Tibial artery (tissue), 4 donors: ENCODE results near the gene ZFP64.
"Not testable (repeated sequence)": the region's sequence is repeated elsewhere in the genome, so short reads cannot be mapped to it uniquely, and the experiment has no call there.

Experiments
- DNase-seq, 2 donors: peaks; one replicate each; pipeline ENCODE4 v3.0.0-alpha.2; 2019
- H3K27ac ChIP-seq, 2 donors: fragments of 200-600 bp; sonication (generic) in 1 of 2; 1 replicate in 1 of 2; 2 replicates in 1 of 2; pipeline ENCODE4 v1.5.1; 2018 to 2019; ENCODE audit warnings: mild to moderate bottlenecking in 1 of 2
- H3K27me3 ChIP-seq, 2 donors: fragments of 200-600 bp; sonication (generic) in 1 of 2; one replicate each; pipeline versions ENCODE4 v1.5.1 to v1.6.0; 2016 to 2019
- H3K36me3 ChIP-seq, 3 donors: fragments of 200-600 bp; sonication (generic) in 2 of 3; one replicate each; pipeline ENCODE4 v1.5.1; 2016 to 2019; ENCODE audit warnings: mild to moderate bottlenecking in 2 of 3
- H3K4me1 ChIP-seq, 4 donors: fragments of 200-600 bp; sonication (generic) in 2 of 4; 1 replicate in 3 of 4; 2 replicates in 1 of 4; pipeline ENCODE4 v1.5.1; 2016 to 2019
- H3K4me3 ChIP-seq, 2 donors: fragments of 200-600 bp; sonication (generic) in 1 of 2; 1 replicate in 1 of 2; 2 replicates in 1 of 2; pipeline ENCODE4 v1.5.1; 2018 to 2019; ENCODE audit warnings: mild to moderate bottlenecking in 2 of 2
- H3K9me3 ChIP-seq, 3 donors: fragments of 200-600 bp; sonication (generic) in 1 of 3; one replicate each; pipeline ENCODE4 v1.5.1; 2016 to 2019
- CTCF ChIP-seq, 2 experiments: fragments of 200-600 bp in 1 of 2; fragments of 450-650 bp in 1 of 2; IDR thresholded peaks; one replicate each; pipeline ENCODE4 v1.5.1; 2017 to 2019; ENCODE audit warnings: antibody characterized with exemption in 2 of 2, mild to moderate bottlenecking in 1 of 2, moderate library complexity in 1 of 2
- intact Hi-C: fragments of 100-400 bp; cut with DNase I; formaldehyde crosslinking; loops from one replicate; pipeline ENCODE4 v1.15.0; 2023; ENCODE audit warnings: low total_unique reads

Gene ZFP64

GRCh38 chr20:52142757-52143156 lies 48.8 kb downstream of the ZFP64 start:
- intact Hi-C loops: no loop called here
- Histone ChIP-seq H3K27ac (no peak overlapping the region), H3K4me1 (no peaks in the 10 kb centered on the region), H3K27me3 (no peaks in the 10 kb centered on the region), H3K36me3 (no peaks in the 10 kb centered on the region), H3K9me3 (no peaks in the 10 kb centered on the region), H3K4me3 (no peak overlapping the region)
- TF ChIP-seq CTCF (IDR thresholded peaks at IDR 0.05): no peak
- no peak for DNase-seq

GRCh38 chr20:52139986-52140385 lies 51.6 kb downstream of the ZFP64 start:
- H3K4me1 ChIP-seq: no peaks in the 10 kb centered on the region
- no peaks in the 10 kb centered on the region for H3K9me3 ChIP-seq
- no peak overlapping the region for H3K27ac ChIP-seq
- H3K4me3 ChIP-seq: no peak overlapping the region
- no peaks in the 10 kb centered on the region for H3K27me3 ChIP-seq
- no peaks in the 10 kb centered on the region for H3K36me3 ChIP-seq
- intact Hi-C loops: no loop called here
- DNase-seq: no peak
- TF ChIP-seq CTCF (IDR thresholded peaks at IDR 0.05): no peak

DNA sequence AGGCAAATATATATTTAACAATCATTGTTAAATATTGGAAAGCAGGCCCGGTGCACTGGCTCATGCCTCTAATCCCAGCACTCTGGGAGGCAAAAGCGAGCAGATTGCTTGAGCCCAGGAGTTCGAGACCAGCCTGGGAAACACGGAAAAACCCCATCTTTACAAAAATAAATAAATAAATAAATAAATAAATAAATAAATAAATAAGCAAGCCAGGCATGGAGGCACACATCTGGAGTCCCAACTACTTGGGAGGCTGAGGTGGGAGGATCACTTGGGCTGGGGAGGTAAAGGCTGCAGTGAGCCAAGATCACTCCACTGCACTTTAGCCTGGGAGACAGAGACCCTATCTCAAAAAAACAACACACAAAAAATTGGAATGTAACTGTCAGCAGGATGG lies 53.7 kb downstream of the ZFP64 start:
- intact Hi-C loops: no loop called here
- Histone ChIP-seq H3K27ac (no peak overlapping the region), H3K4me3 (no peak overlapping the region), H3K9me3 (no peaks in the 10 kb centered on the region), H3K4me1 (no peaks in the 10 kb centered on the region), H3K36me3 (no peaks in the 10 kb centered on the region), H3K27me3 (no peaks in the 10 kb centered on the region)
- no peak for TF ChIP-seq CTCF (IDR thresholded peaks at IDR 0.05)
- DNase-seq: no peak

DNA sequence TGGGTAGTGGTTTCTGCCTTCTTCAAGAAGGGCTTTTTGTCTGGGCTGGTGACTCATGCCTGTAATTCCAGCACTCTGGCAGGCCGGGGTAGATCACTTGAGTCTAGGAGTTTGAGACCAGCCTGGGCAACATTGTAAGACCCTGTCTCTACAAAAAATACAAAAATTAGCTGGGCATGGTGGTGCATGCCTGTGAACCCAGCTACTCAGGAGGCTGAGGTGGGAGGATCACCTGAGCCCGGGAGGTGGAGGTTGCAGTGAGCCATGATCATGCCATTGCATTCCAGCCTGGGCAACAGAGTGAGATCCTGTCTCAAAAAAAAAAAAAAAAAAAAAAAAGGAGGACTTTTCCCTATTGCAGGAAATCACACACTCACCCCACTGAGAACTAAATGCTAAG lies 57.9 kb downstream of the ZFP64 start:
- H3K27me3 ChIP-seq, H3K4me1 ChIP-seq, H3K36me3 ChIP-seq, H3K27ac ChIP-seq, intact Hi-C loops, H3K9me3 ChIP-seq, H3K4me3 ChIP-seq, DNase-seq: not testable (repeated sequence)

DNA sequence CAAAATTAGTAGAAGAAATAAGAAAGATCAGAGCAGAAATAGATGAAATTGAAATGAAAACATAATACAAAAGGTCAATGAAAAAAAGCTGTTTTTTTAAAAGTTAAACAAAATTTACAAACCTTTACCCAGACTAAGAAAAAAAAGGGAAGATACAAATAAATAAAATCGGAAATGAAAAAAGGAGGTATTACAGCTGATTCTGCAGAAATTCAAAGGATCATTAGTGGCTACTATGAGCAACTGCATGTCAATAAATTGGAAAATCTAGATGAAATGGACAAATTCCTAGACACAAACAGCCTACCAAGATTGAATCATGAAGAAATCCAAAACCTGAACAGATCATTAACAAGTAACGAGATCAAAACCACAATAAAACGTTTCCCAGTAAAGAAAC lies 59.2 kb downstream of the ZFP64 start:
- H3K27me3 ChIP-seq: no peaks in the 10 kb centered on the region
- H3K27ac ChIP-seq: no peak overlapping the region
- no peak for DNase-seq
- no peak for TF ChIP-seq CTCF (IDR thresholded peaks at IDR 0.05)
- H3K36me3 ChIP-seq: no peaks in the 10 kb centered on the region
- H3K9me3 ChIP-seq: no peaks in the 10 kb centered on the region
- H3K4me3 ChIP-seq: no peak overlapping the region
- H3K4me1 ChIP-seq: no peaks in the 10 kb centered on the region
- intact Hi-C loops: no loop called here

GRCh38 chr20:52131048-52131643 lies 60.4 kb downstream of the ZFP64 start:
- no peak for TF ChIP-seq CTCF (IDR thresholded peaks at IDR 0.05)

More at GRCh38 chr20:52131048-52131643, 60.4 kb downstream of the ZFP64 start:
- Histone ChIP-seq H3K36me3 (no peaks in the 10 kb centered on the region), H3K4me1 (no peaks in the 10 kb centered on the region), H3K9me3 (no peaks in the 10 kb centered on the region), H3K27me3 (no peaks in the 10 kb centered on the region), H3K27ac (no peak overlapping the region), H3K4me3 (no peak overlapping the region)
- intact Hi-C loops: no loop called here
- no peak for DNase-seq
